Stimulated activated CD8-positive, alpha-beta memory T cell treated with anti-CD3 and anti-CD28 coated beads, Interleukin-7, amount 100 ng/mL, for 48 hours (primary cell): ENCODE results near the gene DMXL1.
"Not testable (repeated sequence)": the region's sequence is repeated elsewhere in the genome, so short reads cannot be mapped to it uniquely, and the experiment has no call there.

Experiments
- DNase-seq, 2 donors: peaks; one replicate each; pipeline ENCODE4 v3.0.0-alpha.2; 2020; ENCODE audit warnings: low read depth in 1 of 2; ENCODE audit errors: extremely low read depth in 1 of 2

DMXL1 gene

GRCh38 chr5:119123280-119123679 lies 52.4 kb downstream of the DMXL1 start:
- no peak for DNase-seq

- no peak for DNase-seq
Observed at GRCh38 chr5:119129770-119130169, 58.9 kb downstream of the DMXL1 start.

GRCh38 chr5:119131530-119132304 lies 60.8 kb downstream of the DMXL1 start:
- no peak for DNase-seq

- not testable (repeated sequence) for DNase-seq
Observed at GRCh38 chr5:119135743-119136142, 64.9 kb downstream of the DMXL1 start.

GRCh38 chr5:119136666-119137318 lies 65.9 kb downstream of the DMXL1 start:
- no peak for DNase-seq

GRCh38 chr5:119153629-119154028 lies 82.7 kb downstream of the DMXL1 start:
- no peak for DNase-seq

GRCh38 chr5:119158144-119158543 lies 87.3 kb downstream of the DMXL1 start:
- no peak for DNase-seq

- DNase-seq: no peak
Observed at GRCh38 chr5:119161430-119161829, 90.5 kb downstream of the DMXL1 start.

- DNase-seq: no peak
Observed at GRCh38 chr5:119166026-119166425, 95.1 kb downstream of the DMXL1 start.

- DNase-seq: no peak
Observed at GRCh38 chr5:119168401-119168800, 97.5 kb downstream of the DMXL1 start.

GRCh38 chr5:119171686-119172085 lies 100.8 kb downstream of the DMXL1 start:
- DNase-seq: no peak

- DNase-seq: no peak
Observed at GRCh38 chr5:119174578-119175163, 103.8 kb downstream of the DMXL1 start.

GRCh38 chr5:119176785-119177184 lies 105.9 kb downstream of the DMXL1 start:
- no peak for DNase-seq

- no peak for DNase-seq
Observed at GRCh38 chr5:119177226-119177625, 106.3 kb downstream of the DMXL1 start.

GRCh38 chr5:119178435-119178834 lies 107.5 kb downstream of the DMXL1 start:
- DNase-seq: no peak

- no peak for DNase-seq
Observed at GRCh38 chr5:119179857-119180641, 109.2 kb downstream of the DMXL1 start.

- not testable (repeated sequence) for DNase-seq
Observed at GRCh38 chr5:119185512-119185911, 114.6 kb downstream of the DMXL1 start.

- no peak for DNase-seq
Observed at GRCh38 chr5:119187776-119188529, 117.1 kb downstream of the DMXL1 start.

- no peak for DNase-seq
Observed at GRCh38 chr5:119190470-119191095, 119.7 kb downstream of the DMXL1 start.

GRCh38 chr5:119191944-119192343 lies 121.1 kb downstream of the DMXL1 start:
- no peak for DNase-seq
